ENCODE results near the gene MAB21L2.

DNA sequence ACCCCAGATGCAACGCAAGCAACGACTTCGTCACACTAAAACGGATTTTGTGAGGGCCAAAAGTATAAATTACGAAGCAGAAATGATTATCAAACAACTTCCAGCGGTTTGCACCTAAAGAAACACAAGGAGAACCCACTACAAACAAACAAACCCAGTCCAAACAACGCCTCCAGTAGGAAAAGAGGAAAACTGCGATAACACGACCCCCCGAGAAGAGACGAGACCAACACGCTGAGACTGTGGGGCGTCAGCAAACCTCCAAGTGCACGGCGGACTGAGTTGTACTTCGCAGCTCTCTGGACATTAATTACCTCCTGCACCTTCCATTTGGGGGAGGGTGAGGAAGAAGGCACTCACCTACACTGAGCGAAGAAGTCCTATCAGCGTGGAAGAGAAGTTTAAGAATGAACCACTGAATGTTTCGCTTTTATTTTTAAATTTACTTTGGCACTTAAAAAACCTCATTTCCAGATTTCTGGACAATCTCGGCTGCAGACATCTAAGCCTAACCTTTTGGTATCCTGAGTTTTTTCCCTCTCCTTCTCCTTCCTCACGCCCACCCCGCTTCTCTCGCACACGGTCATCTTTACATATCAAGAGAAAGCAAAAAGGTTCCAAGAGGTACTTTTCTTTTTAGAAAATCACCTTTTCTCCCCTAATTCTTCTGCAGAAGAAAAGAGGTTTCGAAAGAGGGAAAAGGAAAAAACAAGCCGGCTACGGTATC, at the start of gene MAB21L2:
- TF ChIP-seq, protein P1, sequence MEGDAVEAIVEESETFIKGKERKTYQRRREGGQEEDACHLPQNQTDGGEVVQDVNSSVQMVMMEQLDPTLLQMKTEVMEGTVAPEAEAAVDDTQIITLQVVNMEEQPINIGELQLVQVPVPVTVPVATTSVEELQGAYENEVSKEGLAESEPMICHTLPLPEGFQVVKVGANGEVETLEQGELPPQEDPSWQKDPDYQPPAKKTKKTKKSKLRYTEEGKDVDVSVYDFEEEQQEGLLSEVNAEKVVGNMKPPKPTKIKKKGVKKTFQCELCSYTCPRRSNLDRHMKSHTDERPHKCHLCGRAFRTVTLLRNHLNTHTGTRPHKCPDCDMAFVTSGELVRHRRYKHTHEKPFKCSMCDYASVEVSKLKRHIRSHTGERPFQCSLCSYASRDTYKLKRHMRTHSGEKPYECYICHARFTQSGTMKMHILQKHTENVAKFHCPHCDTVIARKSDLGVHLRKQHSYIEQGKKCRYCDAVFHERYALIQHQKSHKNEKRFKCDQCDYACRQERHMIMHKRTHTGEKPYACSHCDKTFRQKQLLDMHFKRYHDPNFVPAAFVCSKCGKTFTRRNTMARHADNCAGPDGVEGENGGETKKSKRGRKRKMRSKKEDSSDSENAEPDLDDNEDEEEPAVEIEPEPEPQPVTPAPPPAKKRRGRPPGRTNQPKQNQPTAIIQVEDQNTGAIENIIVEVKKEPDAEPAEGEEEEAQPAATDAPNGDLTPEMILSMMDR (IDR thresholded peaks at IDR 0.05; ENCODE audit: insufficient read depth, low read depth, low read length): no peak
- no peak for TF ChIP-seq EZH2 (IDR thresholded peaks at IDR 0.05; ENCODE audit: insufficient read depth, low read length)

Measured in astrocyte (in vitro differentiated cells and primary cell).